PC-3 (cell line): Measurements from ENCODE around the gene HSPA9.

ENCODE experiments used
- EZH2 ChIP-seq: fragments of 300-600 bp; sonication (generic); IDR thresholded peaks from one replicate; pipeline ENCODE4 v1.6.1; 2017; ENCODE audit warnings: antibody characterized with exemption, mild to moderate bottlenecking, low read length; ENCODE audit not compliant: unreplicated experiment
- EZH2phosphoT487 ChIP-seq: fragments of 300-600 bp; sonication (generic); IDR thresholded peaks from 2 replicates; pipeline ENCODE4 v1.6.1; 2018; ENCODE audit warnings: mild to moderate bottlenecking, antibody characterized with exemption, low read length, borderline replicate concordance
- TF ChIP-seq, protein P1 (sequence below): fragments of 300-600 bp; sonication (generic); conservative IDR thresholded peaks from 2 replicates; pipeline ENCODE4 v1.5.1; 2017; ENCODE audit warnings: antibody characterized with exemption, low read depth, mild to moderate bottlenecking, low read length

DNA sequence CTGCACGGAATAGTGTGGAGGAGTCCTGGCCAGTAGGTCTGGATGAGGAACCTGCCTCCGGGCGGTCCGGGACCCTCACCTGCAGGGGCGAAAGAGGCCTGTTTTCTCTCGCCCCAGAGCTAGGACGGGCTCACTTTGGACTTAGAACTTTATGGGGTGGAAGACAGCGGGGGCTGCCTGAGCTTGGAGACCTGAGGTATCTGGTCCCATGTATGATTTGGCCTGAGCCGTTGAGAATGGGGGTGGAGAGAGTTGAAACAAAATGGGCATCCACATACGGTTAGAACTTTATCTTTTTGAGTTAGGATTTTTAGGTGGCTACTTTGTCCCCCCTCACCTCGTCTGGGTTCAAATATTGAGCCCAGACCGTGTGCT is 31.5 kb downstream of the HSPA9 start:
- TF ChIP-seq, protein P1, sequence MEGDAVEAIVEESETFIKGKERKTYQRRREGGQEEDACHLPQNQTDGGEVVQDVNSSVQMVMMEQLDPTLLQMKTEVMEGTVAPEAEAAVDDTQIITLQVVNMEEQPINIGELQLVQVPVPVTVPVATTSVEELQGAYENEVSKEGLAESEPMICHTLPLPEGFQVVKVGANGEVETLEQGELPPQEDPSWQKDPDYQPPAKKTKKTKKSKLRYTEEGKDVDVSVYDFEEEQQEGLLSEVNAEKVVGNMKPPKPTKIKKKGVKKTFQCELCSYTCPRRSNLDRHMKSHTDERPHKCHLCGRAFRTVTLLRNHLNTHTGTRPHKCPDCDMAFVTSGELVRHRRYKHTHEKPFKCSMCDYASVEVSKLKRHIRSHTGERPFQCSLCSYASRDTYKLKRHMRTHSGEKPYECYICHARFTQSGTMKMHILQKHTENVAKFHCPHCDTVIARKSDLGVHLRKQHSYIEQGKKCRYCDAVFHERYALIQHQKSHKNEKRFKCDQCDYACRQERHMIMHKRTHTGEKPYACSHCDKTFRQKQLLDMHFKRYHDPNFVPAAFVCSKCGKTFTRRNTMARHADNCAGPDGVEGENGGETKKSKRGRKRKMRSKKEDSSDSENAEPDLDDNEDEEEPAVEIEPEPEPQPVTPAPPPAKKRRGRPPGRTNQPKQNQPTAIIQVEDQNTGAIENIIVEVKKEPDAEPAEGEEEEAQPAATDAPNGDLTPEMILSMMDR, result no peak
- TF ChIP-seq EZH2, result no peak
- no peak for TF ChIP-seq EZH2phosphoT487
